NCI-H1417 treated with DMSO at 0.1 percent for 48 hours (cell line): ENCODE measurements around the gene NOX1.

Source experiments
- DNase-seq: peaks from one replicate; lab custom pipeline; 2025; lab: John Stamatoyannopoulos, UW

Gene NOX1

DNA sequence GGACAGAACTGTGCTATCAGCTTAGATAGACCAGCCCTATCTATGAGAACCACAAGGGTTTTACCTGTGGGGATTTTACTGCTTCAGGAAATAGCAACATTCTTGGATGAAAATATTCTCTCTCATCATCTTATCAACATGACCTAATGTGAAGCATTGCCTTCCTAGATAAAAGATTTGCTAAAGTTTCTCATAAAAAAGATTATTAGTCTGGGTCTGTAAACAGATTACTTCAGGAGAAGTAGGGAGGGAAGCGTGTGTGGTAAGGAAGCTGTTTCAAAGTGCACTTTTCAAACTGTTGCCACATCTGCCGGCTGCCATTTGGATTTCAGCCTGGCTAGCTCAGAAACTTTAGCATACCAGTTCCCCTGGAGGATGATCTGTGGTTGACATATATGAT, at the start of gene NOX1:
NOX1 (minus strand) TSS at position 35 of the 400 bp plus-strand sequence. CDS start 220 bp downstream, outside the sequence.
- DNase-seq, result no peak

DNA sequence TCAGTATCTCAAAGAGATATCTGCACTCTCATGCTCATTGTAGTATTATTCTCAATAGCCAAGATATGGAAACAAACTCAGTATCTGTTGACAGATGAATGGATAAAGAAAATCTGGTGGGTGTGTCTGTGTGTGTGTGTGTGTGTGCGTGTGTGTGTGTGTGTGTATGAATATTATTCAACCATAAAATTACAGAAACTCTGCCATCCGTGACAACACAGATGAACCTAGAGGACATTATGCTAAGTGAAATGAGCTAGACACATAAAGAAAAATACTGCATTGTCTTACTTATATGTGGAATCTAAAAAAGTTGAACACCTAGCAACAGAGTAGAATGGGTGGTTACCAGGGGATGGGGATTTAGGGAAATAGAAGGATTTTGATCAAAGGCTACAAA, 41.4 kb upstream of the NOX1 start:
- no peak for DNase-seq

DNA sequence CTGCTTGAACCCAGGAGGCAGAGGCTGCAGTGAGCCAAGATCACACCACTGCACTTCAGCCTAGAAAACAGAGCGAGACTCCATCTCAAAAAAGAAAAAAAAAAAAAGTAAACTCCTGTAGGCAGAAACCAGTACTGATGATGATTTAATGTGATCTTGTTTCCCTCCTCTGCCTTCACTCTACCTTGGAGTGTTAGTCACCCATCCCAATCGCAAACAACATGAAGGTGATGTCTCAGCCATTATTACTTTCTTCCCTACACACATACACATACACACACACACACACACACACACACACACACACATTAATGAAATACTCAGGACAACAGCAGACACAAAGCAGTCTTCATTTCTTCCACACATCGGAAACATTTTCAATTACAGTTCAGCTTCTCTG, 39.0 kb upstream of the NOX1 start:
- DNase-seq, result no peak

DNA sequence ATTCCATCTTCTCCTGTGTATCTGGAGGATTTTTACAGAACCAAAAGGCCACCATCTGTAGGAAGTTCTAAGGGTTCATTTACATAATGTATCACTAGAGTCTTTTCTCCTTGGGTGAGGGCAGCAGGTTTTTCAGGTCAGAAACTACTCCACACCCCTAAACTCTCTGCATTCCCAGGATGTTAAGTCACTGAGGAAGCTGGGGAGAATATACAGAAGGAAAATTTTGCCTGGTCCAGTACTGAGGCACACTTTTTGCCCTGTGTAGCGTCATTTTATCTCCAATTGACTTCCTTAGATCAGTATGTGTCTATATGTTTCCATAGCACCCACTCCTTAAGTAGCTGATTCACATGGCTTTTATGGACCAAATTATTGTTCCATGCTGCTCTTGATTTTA, 37.6 kb upstream of the NOX1 start:
- DNase-seq, result no peak

DNA sequence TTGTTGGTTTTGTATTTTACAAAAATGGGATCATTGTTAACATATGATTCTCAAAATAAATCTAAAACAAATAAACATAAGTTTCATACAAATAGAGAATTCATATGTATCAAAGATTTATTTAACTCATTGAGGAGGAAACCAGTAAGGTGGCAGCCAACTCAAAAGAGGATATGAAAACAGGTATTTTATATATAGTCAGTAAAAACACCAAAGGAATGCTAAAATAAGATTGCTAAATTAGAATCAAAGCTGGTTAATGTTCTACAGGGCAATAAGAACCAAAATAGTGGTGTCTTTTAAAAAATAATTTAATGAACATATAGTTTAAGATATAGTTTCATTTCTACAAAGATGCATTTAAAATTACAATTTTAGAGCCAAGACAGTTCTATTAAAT, 31.5 kb upstream of the NOX1 start:
- no peak for DNase-seq

DNA sequence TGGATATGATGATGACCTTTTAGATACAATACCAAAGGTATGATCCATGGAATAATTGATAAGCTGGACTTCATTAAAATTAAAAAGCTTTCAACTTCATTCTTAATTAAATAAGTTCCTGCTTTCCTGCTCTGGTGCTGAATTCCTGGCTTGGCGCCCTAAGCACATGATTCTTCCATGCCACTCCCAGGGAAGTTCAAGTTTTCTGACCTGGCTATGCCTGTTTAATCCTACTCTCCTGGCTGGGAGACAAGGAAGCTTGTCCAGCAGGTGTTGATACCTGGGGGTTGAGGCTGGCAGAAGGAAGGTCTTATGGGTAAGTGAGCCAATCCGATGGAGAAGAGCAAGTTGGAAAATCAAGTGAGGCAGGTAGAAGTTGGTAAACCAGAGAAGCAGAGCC, 30.3 kb upstream of the NOX1 start:
- DNase-seq, result no peak

DNA sequence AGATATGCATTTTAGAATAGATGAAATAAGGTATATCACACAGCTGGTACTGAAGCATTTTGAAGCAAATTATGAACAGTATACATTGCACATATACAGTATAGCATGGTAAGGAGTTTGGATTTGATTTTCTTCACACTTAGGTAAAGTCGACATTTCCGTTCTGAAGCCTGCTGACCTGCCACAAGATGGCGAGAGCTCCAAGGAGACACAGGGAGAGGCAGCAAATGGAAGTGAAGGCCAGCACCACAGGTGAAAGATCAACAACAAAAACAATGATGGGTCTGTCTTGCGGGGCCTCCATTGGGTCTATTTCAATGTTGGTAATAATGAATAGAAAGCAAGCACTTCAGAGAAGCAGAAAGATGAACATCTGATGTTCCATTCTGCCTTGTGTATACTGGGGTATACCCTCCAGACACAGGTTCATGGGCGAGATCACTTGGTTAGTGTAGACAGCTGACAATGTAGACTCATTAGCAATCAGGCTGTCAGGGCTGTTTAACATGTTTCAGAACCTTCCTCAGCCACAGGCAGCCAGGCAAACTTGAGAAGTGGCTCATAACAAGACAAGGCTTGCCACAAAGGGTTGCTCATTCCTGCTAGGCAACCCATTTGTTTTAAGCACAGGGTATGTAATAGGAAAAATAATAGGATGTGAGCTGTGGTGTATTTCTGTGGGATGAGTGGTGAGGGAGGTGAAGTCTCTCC, 21.4 kb upstream of the NOX1 start:
- DNase-seq, result no peak

DNA sequence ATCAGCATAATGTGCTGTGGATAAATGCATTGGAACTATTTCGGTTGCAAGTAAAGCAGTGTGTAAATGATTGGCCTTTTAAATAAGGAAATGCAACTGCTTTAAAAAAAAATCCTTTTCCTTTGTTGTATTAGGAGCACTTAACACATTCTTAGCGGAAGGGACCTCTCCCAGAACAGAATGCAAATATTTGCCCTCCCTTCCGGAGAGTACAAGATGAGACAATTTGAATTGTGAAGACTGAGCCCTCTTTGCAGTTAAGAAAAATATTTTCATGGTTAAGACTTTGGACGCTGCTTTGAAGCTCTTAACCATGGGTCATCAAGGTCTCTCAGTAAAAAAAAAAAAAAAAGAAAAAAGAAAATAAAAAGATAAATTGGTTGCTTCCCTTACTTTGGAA, 9.5 kb upstream of the NOX1 start:
- no peak for DNase-seq

DNA sequence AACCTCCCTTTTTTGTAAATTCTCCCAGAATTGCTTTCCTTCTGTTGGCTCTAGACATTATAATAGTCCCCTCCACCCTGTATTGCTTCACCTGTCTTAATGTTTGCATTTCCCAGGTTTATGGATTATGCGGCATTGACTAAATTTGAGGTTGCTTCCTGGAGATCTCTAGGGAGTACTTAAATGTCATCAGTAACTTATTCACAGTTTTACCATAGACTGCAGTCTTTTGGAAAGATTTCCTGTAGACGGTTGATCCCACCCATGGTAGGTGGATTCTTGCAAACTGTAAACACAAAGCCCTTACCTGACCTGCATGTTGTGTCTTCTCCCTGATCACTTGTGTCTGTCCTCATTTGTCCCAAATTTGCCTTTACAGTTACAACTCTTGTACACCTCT, 6.2 kb upstream of the NOX1 start:
- DNase-seq, result no peak

DNA sequence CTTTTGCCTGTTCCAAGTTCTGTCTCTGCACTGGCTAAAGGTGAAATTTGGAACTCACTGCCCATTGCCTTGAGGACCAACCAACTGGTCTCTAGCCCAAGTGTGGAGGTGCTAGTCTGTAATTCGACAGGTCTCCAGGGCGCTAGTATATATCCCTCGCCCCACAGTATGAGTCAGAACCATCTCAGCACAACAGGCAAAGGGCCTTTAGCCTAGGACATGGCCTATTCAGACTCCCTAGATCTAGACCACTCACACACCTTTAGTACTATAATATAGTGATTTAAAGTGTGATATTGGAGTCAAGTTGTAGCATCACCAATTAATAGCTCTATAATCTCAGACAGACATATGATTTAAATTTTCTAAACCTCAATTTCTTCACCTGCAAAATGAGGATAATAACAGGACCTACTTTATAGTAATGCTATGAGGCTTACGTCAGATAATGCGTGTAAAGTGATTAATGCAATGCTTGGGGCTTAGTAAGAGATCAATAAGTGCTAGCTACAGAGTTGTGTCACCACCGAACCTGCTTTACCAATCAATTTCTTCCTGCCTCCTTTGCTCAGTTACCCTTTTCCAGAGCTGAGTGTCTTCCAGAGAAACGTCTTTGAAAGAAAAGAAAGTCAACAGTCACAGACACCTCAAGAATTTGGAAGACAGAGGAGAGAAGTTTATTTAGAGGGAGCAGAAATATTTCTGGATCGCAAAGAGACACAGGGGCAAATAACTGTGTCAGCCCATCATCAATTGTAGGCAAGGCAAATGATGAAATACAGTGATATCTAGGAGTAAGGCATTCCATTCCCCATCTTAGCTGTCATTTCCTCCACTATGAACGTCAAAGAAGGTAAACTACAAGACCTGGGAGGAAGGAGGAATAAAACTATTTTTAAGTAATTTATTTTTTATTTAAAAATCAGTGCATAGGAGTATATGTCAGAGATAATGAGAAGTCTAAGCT, 2.3 kb downstream of the NOX1 start:
- no peak for DNase-seq

DNA sequence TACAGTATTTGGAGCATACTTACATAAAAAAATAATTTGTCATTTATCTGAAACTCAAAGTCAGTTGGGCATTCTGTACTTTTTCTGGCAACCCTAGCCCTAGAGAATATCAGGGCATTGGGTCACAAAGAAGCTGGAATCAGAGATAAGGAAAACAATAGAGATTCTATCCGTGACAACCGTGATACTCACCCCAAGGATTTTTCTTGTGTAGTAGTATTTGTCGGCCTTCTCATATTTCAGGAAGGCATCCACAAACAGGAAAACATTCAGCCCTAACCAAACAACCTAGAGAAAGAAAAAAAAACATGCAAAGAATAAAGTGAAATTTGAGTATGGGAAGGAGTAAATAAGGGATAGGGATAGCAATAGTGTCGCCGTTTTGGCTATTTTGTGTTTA, 3.6 kb downstream of the NOX1 start:
- no peak for DNase-seq

DNA sequence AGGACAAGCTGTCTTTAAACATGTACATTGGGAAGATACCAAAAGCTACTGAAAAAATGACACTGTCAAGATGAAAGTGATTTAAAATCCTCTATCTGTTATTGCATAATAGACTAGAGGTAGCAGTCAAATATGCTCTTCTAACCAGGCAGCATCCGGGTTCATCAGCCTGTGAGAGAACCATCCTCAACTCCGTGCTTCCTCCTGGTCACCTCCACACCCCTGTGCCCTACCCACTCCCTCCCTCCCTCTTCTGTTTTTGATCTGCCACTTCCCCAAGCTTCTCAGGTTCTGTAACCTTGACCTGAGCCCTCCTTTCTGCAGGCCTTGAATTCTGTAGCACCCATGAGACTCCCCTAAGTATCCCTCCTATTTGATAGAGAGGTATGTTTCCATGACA, 5.9 kb downstream of the NOX1 start:
- DNase-seq, result no peak

DNA sequence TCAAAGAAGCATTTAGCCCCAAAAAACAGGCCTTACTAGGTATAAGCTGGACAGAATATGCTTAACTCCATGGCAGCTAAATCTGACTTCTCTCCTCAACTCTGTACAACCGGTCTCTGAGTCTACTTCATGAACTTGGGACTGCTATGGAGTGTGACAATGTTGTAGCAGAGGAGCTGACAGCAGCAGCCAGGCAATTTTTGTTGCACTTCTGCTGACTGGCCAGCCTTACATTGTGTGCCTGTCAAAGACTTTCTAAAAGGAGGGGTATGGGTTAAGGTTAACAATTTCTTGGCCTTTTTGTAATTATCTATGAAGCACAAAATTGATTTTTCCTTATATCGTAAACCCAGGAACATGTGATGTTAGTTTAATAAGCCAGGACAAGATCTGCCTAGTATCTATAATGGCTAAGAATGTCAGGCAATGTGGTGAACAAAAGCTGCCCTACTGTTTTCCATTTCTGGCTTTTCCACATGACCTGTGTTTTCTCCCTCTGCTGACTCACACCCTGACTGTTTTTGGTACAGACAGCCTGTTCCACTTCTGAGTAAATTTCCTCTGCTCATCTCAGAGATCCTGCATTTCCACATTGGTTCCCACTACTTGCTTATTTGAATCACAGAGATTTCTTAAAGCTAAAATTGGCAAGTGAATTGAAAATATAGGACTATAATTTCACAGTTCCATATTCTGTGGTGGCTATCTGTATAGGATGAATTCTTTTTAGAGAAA, 9.3 kb downstream of the NOX1 start:
- no peak for DNase-seq

DNA sequence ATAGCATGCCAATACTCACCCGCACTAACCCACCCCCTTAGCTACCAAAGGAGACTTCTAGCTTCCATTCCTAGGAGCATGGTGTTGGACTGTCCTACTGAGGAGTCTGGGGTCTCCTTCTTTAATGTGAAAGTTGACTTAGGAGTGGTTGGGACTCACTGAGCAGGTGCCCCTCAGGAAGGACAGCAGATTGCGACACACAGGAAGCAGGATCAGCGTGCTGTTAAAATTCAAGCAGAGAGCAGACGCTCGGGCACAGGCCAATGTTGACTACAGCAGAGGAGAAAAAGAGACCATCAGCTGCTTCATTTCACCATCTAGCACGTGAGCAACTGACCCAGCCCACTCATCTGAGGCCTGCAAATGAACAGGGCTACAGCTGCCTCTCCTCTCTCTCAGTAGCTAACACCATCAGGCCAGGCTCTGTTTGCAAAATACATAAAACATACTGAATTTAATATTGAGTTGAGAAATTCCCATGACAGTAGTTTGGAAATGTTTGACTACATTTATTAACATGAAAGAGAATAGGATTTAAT, 10.8 kb downstream of the NOX1 start:
- DNase-seq, result no peak

DNA sequence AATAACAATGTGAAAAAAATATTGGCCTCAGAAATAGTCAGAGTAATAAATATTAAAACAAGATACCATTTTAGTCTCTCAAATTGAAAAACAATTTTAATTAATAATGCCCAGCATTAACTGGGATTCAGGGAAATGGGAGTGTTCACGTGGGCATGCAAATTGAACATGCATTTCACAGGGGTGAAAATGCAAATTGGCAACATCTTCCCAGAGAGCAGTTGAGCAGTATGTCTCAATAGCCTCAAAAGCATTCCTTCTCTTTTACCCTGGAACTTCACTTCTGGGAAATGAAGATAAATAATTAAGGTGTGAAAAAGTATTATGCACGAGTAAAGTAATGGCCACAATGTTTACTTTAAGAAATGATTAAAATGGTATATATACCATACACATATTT, 21.3 kb downstream of the NOX1 start:
- DNase-seq, result no peak

DNA sequence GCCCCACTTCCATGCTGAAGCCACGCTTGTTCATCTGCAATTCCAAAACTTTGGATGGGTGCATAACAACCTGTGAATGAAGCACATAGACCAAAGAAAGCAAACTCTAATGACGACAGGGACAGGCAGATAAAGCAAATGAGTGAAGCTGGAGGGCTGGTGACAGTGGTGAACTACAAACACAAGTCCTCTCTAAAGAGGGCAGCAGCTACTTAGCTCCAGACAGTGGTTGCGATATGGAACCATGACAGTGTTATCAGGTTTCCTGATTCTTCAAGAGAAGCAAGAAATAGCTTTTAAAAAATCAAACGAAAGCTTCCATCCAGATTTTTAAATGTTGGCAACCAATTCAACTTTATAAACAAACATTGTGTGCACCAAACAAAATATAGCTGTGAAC, 23.8 kb downstream of the NOX1 start:
- DNase-seq, result no peak

DNA sequence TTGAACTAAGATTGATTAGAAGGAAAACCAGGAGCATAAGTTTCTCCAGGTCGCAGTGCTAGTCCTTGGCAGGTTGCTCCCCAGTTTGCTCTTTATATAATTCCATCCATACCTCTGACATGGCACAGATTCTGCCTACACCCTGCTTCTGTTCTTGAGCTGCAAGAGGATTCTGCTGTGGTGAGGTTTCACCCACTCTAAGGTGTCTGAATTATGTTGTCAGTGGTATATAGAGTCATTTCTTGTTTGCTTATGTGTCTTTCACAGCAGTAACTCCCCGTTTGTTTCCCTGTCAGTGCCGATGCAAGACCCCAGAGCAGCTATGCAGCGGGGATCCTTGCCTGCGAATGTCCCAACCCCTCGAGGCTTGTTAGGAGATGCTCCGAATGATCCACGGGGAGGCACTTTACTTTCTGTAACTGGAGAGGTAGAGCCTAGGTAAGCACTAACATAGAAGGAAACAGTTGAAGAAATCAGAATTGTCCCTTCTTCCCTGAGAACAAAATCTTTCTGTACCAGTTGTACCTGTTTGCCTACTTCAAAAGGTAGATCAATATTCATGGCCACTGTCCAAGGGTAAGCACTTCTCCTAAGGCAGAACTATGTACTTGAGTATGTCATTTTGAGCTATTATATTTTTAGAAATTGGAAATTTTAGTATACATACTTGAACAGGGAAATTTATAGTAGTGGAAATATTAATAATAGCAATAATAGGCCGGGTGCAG, 42.8 kb downstream of the NOX1 start:
- DNase-seq, result no peak

DNA sequence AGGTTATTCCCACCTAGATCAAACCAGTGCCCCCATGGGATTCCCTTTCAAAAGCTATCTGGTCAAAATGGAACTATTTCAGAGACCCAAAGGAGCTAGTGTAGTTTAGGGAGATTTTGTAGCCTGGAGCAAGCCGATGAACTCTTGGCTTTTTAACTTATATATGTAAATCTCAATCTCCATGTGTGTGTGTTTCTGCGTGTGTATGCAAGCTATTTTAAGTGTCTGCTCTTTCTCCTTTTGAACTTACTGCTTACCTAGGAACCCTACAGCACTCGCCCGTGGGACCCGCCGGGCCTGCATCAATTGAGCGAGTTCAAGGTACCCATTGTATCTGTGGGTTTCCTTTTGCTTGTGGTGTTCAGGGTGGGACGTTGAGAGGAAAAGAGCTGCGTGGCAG, 43.6 kb downstream of the NOX1 start:
- DNase-seq, result no peak

DNA sequence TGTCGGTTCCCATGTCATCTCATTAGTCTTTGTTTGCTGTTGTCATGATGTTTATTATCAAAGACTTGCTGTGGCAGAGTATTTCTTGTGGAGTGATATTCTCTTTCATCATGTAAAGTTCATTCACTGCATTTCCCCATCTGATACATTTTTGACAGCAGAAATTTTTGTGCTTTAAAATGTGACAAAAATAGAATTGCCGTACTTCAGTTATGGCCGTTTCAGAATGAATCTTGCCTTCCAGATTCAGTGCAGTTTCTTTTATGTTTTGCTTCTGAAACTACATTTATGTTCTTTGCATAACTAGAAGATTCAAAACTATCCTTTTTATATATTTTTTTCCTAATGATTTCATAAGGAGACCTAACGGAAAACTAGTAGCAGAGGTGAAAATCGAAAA, 44.0 kb downstream of the NOX1 start:
- no peak for DNase-seq

DNA sequence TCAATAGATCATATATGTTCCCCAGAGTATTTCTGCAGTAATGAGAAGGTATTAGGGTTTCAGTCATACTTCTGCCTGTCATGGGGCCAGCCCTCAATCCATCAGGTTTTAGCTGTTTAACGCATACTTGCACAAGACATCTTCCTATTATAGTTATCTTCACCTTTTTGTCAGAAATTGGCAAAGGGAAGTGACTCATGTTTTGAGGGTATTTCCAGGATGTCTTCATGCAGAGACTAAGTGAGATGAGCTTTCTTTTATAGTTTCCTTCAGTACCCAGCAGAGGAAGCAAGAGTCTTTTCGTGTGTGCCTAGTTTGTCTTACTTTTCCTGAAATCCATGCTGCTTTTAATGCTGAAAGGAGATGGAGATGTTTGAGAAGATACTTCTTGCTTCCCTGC, 44.4 kb downstream of the NOX1 start:
- DNase-seq, result no peak

DNA sequence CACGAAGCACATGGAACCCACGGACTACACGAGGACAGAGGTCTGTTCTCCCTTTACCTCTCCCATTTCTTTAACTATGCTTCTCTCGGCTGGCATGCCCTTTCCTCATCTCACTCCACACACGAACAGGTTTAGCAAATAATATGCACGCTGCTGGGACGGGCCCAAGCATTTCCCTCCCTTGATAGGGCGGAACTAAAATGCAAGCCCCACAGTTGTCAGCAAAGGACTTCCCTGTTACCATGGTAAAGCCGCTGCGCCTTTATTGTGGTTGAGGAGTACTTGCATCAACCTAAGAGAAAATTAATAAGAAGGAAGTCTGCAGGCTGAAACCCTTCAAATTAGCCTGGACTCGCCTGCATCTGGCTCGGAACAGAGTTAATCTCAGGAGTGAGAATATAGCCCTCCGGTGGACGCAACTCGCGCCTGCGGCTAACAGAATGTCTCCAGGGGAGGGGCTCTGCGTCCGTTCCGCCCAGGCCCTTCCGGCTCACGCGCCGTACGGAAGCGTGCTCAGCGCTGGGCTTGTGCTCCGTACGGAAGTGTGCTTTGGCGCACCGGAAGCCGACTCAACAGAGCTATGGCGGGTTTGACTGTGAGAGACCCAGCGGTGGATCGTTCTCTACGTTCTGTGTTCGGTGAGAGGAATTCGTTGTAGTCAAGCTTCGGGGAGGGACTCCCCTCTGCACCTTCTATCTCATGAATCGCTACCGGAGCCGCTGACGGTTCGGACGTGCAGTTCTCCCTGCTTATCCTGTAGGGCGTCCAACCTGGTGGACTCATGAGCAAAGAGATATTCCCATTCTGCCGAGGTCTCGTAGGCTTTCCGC, 54.1 kb downstream of the NOX1 start, which contains the start of gene CSTF2:
CSTF2 (plus strand) TSS at position 555 of the 830 bp plus-strand sequence; CDS start at position 581, 26 bp downstream.
- DNase-seq, result peak; percentile 18
